Measurements from ENCODE around the gene CYLD.

GRCh38 chr16:50822671-50823070 is 80.8 kb downstream of the CYLD start:
- TF ChIP-seq POLR2AphosphoS5 (IDR thresholded peaks at IDR 0.05) (no peak), POLR2A (IDR thresholded peaks at IDR 0.05) (no peak)
